ENCODE results near the gene RANBP10. TPM values are rescaled to one million over a fixed set of nuclear protein-coding genes. Genes with fewer than 3 reads are reported as not detected.
"Not testable (repeated sequence)": the region's sequence is repeated elsewhere in the genome, so short reads cannot be mapped to it uniquely, and the experiment has no call there.

The RANBP10 gene
- polyA plus RNA-seq, 1 donor = 18.0 TPM

DNA sequence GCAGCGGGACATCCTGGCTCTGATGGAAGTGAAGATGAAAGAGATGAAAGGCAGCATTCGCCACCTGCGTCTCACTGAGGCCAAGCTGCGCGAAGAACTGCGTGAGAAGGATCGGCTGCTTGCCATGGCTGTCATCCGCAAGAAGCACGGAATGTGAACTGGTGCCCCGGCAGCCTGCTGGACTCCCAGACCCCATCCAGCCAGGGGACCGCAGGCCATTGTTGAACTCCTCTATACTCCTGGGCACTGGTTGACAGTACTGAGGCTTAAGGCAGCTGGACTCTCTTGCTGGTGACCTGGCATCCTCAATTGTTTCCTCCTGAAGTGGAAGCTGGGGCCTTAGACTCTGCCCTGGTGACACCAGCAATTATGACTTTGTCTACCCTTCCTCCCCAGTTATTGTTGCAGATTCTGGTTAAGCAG lies 37.0 kb upstream of the RANBP10 start:
- H3K9me3 ChIP-seq (ENCODE audit: control insufficient read depth, low read depth, low read length) = no peaks in the 10 kb centered on the region
- peak overlapping the region; percentile 72 for H3K4me3 ChIP-seq (ENCODE audit: low read length)
- peak in 1 of 2 donors; percentile 36 for DNase-seq
- no peaks in the 10 kb centered on the region for H3K27me3 ChIP-seq (ENCODE audit: control insufficient read depth, insufficient read depth, low read length)
- WGBS (ENCODE audit: insufficient coverage, low lambda C conversion rate) = no CpG with 5 or more reads among the region's 11 CpGs
- H3K4me1 ChIP-seq (ENCODE audit: control insufficient read depth, insufficient read depth, low read length) = peaks cover 37% of the 10 kb centered on the region
- H3K27ac ChIP-seq (ENCODE audit: low read length) = peak overlapping the region; percentile 30
- peaks cover 7% of the 10 kb centered on the region for H3K36me3 ChIP-seq (ENCODE audit: control insufficient read depth, insufficient read depth, low read length)

DNA sequence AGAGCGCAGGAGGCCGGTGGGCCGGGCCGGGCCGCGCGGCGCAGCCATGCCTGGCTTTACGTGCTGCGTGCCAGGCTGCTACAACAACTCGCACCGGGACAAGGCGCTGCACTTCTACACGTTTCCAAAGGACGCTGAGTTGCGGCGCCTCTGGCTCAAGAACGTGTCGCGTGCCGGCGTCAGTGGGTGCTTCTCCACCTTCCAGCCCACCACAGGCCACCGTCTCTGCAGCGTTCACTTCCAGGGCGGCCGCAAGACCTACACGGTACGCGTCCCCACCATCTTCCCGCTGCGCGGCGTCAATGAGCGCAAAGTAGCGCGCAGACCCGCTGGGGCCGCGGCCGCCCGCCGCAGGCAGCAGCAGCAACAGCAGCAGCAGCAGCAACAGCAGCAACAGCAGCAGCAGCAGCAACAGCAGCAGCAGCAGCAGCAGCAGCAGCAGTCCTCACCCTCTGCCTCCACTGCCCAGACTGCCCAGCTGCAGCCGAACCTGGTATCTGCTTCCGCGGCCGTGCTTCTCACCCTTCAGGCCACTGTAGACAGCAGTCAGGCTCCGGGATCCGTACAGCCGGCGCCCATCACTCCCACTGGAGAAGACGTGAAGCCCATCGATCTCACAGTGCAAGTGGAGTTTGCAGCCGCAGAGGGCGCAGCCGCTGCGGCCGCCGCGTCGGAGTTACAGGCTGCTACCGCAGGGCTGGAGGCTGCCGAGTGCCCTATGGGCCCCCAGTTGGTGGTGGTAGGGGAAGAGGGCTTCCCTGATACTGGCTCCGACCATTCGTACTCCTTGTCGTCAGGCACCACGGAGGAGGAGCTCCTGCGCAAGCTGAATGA lies 36.4 kb upstream of the RANBP10 start:
- H3K4me1 ChIP-seq (ENCODE audit: control insufficient read depth, insufficient read depth, low read length) = peaks cover 31% of the 10 kb centered on the region

DNA sequence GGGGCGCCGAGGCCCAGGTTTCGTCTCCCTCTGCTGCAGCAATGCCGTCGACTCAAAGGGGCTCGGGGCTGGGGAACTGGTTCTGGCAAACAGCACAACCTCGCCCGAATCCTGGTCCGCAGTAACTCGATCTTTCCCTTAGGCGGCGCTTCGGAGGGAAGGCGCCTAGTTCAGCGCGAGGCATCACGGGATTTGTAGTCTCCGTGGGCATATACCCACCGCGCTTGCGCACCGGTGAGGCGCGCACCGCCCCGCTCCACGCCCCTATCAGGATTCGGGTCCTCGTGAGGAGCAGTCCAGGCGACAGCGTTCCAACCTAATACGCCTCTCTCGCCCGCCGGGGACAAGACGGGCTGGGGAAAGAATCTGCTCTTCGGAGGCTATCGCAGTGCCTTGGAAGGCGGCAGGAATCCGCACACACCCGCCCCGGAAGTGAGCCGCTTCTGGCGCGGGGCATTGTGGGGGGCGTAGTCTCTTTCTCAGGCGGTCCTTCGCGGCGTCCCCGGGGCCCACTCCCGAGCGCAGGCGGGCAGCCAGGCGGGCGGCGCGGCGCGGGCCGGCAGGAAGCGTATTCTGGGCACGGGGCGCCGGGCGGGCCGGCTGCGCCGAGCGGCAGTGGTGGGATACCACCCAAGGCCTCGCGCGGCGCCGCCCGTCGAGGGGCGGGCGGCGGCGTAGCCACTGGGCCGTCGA lies 35.6 kb upstream of the RANBP10 start, which contains the start of gene THAP11:
Gene THAP11, plus strand, starts transcription at position 505 of the 693 bp plus-strand sequence. CDS start 235 bp downstream, outside the sequence.
- H3K36me3 ChIP-seq (ENCODE audit: control insufficient read depth, insufficient read depth, low read length) = peaks cover 7% of the 10 kb centered on the region
- peak within 1 kb of the TSS; percentile 100 for H3K27ac ChIP-seq (ENCODE audit: low read length)
- DNase-seq = peak; percentile 94 to 95
- no CpG with 5 or more reads among the region's 83 CpGs for WGBS (ENCODE audit: insufficient coverage, low lambda C conversion rate)
- peak within 1 kb of the TSS; percentile 99 for H3K4me3 ChIP-seq (ENCODE audit: low read length)
- peaks cover 30% of the 10 kb centered on the region for H3K4me1 ChIP-seq (ENCODE audit: control insufficient read depth, insufficient read depth, low read length)
- no peaks in the 10 kb centered on the region for H3K27me3 ChIP-seq (ENCODE audit: control insufficient read depth, insufficient read depth, low read length)
- H3K9me3 ChIP-seq (ENCODE audit: control insufficient read depth, low read depth, low read length) = no peaks in the 10 kb centered on the region

More for the DNA sequence above, 36.4 kb upstream of the RANBP10 start:
- no peaks in the 10 kb centered on the region for H3K9me3 ChIP-seq (ENCODE audit: control insufficient read depth, low read depth, low read length)
- peak in 1 of 2 donors; percentile 72 for DNase-seq
- no peaks in the 10 kb centered on the region for H3K27me3 ChIP-seq (ENCODE audit: control insufficient read depth, insufficient read depth, low read length)
- WGBS (ENCODE audit: insufficient coverage, low lambda C conversion rate) = no CpG with 5 or more reads among the region's 67 CpGs
- H3K4me3 ChIP-seq (ENCODE audit: low read length) = peak overlapping the region; percentile 72
- peak overlapping the region; percentile 30 for H3K27ac ChIP-seq (ENCODE audit: low read length)
- H3K36me3 ChIP-seq (ENCODE audit: control insufficient read depth, insufficient read depth, low read length) = peaks cover 7% of the 10 kb centered on the region

DNA sequence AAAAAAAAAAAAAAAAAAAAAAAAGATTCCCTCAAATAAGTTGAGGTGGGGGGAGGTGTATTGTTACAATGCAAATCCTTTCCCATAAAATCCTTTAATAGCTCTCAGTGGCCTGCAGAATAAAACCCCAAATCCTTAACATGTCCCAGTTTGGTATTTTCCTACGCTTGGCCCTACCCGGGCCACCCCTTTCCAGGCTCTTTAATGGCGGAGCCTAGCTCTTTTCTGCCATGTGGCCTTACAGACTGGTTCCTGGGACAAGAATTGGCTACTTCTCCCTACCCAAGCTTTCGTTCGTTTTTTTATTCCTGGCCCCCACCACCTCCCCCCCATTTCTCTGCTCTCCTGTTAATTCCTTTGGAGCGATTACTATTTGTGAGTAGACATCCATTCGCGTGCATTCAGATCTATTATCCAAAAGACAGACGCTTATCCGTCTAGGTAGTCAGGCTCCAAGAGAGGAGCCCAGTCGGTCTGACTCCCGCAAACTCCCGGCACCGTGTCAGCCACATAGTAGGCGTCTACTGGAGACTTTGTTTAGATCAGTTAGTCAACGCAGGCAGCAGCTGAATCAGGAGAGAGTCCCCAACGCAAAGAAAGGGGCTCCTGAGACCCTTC lies 34.9 kb upstream of the RANBP10 start:
- Histone ChIP-seq H3K27ac (ENCODE audit: low read length) (peak overlapping the region; percentile 100), H3K9me3 (ENCODE audit: control insufficient read depth, low read depth, low read length) (no peaks in the 10 kb centered on the region), H3K4me1 (ENCODE audit: control insufficient read depth, insufficient read depth, low read length) (peaks cover 30% of the 10 kb centered on the region), H3K4me3 (ENCODE audit: low read length) (peak overlapping the region; percentile 99), H3K27me3 (ENCODE audit: control insufficient read depth, insufficient read depth, low read length) (no peaks in the 10 kb centered on the region), H3K36me3 (ENCODE audit: control insufficient read depth, insufficient read depth, low read length) (peaks cover 7% of the 10 kb centered on the region)
- no peak for DNase-seq
- 82% methylated on average over 2 of the region's 17 CpGs for WGBS (ENCODE audit: insufficient coverage, low lambda C conversion rate)

DNA sequence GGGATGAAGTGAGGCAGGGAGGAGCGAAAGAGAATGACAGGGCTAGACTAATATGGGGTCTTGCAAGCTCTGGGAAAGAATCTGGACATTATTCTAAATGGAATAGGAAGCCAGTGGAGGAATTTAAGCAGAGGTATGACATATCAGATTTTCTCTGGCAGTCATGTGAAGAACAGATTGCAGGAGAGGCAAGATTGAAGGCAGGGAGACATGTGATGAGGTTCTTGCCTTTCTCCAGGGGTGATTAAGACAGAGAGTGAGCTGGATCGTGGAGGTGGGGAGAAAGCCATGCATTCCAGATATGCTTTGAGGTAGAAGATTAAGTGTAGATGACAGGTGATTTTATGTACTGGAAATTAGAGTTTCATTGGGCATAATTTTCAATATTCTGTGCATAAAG lies 31.5 kb upstream of the RANBP10 start:
- no peaks in the 10 kb centered on the region for H3K36me3 ChIP-seq (ENCODE audit: control insufficient read depth, insufficient read depth, low read length)
- DNase-seq = no peak
- no CpG with 5 or more reads among the region's 2 CpGs for WGBS (ENCODE audit: insufficient coverage, low lambda C conversion rate)
- no peak overlapping the region for H3K27ac ChIP-seq (ENCODE audit: low read length)
- no peak overlapping the region for H3K4me3 ChIP-seq (ENCODE audit: low read length)
- H3K4me1 ChIP-seq (ENCODE audit: control insufficient read depth, insufficient read depth, low read length) = peaks cover 13% of the 10 kb centered on the region
- H3K9me3 ChIP-seq (ENCODE audit: control insufficient read depth, low read depth, low read length) = no peaks in the 10 kb centered on the region
- H3K27me3 ChIP-seq (ENCODE audit: control insufficient read depth, insufficient read depth, low read length) = no peaks in the 10 kb centered on the region

DNA sequence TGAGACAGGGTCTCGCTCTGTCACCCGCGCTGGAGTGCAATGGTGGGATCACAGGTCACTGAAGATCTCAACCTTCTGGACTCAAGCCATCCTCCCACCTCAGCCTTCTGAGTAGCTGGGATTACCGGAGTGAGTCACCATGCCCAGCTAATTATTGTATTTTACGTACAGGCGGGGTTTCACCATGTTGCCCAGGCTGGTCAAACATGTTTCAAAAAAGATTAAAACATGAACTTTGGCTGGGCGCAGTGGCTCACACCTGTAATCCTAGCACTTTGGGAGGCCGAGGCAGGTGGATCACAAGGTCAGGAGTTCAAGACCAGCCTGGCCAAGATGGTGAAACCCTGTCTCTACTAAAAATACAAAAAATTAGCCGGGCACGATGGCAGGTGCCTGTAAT lies 30.8 kb upstream of the RANBP10 start:
- not testable (repeated sequence) for H3K4me3 ChIP-seq (ENCODE audit: low read length); H3K27ac ChIP-seq (ENCODE audit: low read length); H3K27me3 ChIP-seq (ENCODE audit: control insufficient read depth, insufficient read depth, low read length); H3K9me3 ChIP-seq (ENCODE audit: control insufficient read depth, low read depth, low read length); H3K36me3 ChIP-seq (ENCODE audit: control insufficient read depth, insufficient read depth, low read length)
- peak in 1 of 2 donors; percentile 41 for DNase-seq
- H3K4me1 ChIP-seq (ENCODE audit: control insufficient read depth, insufficient read depth, low read length) = peaks cover 17% of the 10 kb centered on the region
- no CpG with 5 or more reads among the region's 10 CpGs for WGBS (ENCODE audit: insufficient coverage, low lambda C conversion rate)

DNA sequence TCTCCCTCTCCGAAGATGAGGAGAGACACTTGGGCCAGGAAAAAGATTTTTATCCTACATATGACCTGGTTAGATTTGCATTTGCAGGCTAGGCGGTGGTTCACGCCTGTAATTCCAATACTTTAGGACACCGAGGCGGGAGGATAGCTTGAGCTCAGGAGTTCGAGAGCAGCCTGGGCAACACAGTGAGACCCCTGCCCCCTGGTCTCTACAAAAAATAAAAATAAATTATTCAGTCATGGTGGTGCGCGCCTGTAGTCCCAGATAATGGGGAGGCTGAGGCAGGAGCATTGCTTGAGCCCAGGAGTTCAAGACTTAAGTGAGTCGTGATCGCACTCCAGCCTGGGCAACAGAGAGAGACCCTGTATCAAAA lies 27.9 kb upstream of the RANBP10 start:
- H3K27me3 ChIP-seq (ENCODE audit: control insufficient read depth, insufficient read depth, low read length) = no peaks in the 10 kb centered on the region
- WGBS (ENCODE audit: insufficient coverage, low lambda C conversion rate) = 100% methylated on average over 2 of the region's 10 CpGs
- H3K9me3 ChIP-seq (ENCODE audit: control insufficient read depth, low read depth, low read length) = no peaks in the 10 kb centered on the region
- peak overlapping the region; percentile 87 for H3K4me3 ChIP-seq (ENCODE audit: low read length)
- H3K36me3 ChIP-seq (ENCODE audit: control insufficient read depth, insufficient read depth, low read length) = peaks cover 32% of the 10 kb centered on the region
- H3K27ac ChIP-seq (ENCODE audit: low read length) = no peak overlapping the region
- no peak for DNase-seq
- H3K4me1 ChIP-seq (ENCODE audit: control insufficient read depth, insufficient read depth, low read length) = peaks cover 13% of the 10 kb centered on the region

DNA sequence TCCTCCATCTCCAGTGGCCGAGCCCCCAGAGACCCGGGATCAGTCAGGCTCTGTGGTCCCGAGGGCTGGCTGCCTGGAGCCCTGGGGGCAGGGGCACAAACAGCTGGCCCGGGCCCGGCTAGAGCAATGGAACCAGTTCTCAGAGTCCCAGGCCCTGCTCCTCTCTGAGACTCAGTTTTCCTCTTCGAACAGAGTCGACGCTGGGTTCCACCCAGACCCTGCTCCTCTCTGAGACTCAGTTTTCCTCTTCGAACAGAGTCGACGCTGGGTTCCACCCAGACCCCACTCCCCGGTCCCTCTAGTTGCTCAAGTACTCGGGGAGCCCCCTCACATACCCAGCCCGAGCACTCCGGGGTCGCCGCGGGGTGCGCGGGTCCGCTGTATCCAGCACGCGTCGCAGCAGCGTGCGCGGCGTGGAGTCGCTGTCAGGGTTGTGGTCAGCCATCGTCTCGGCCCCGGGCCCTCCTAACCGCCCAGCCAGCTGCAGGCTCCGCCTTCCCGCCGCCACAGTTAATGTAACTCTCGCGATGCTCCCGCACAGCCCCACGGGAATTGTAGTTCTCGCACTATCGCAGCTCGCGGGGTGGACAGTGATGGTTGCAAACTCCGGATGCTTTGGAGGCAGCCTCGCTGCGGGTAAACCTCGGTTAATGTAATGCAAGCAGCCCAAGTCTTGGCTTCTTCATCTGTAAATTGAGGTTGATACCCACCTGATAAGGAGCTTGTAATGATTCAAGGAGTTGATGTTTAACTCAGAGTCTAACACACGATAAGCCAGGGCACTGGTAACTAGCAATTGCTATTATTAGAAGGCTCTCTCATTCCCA lies 27.3 kb upstream of the RANBP10 start:
- WGBS (ENCODE audit: insufficient coverage, low lambda C conversion rate) = no CpG with 5 or more reads among the region's 49 CpGs
- DNase-seq = peak; percentile 87 to 90
- H3K27me3 ChIP-seq (ENCODE audit: control insufficient read depth, insufficient read depth, low read length) = no peaks in the 10 kb centered on the region
- no peaks in the 10 kb centered on the region for H3K9me3 ChIP-seq (ENCODE audit: control insufficient read depth, low read depth, low read length)
- no peak overlapping the region for H3K27ac ChIP-seq (ENCODE audit: low read length)
- H3K36me3 ChIP-seq (ENCODE audit: control insufficient read depth, insufficient read depth, low read length) = peaks cover 38% of the 10 kb centered on the region
- peak overlapping the region; percentile 87 for H3K4me3 ChIP-seq (ENCODE audit: low read length)
- H3K4me1 ChIP-seq (ENCODE audit: control insufficient read depth, insufficient read depth, low read length) = peaks cover 13% of the 10 kb centered on the region

DNA sequence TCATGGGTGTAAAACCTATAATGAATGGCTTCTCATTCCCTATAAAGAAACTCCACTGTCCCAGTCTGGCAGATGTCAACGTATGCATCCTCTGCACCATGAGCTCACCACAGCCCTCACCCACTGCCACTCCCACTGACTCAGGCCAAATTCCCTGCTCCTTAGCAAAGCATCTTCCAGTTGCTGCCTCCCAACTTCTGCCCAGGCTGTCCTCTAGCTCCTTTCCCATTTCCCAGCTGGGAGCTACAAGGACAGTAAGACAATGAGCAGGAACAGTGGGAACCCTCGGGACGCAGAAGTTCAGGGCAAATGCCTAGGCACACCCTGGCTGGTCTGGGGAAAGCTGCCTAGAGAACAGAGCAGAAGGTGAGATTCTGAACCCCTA lies 26.7 kb upstream of the RANBP10 start:
- Histone ChIP-seq H3K4me1 (ENCODE audit: control insufficient read depth, insufficient read depth, low read length) (peaks cover 13% of the 10 kb centered on the region), H3K36me3 (ENCODE audit: control insufficient read depth, insufficient read depth, low read length) (peaks cover 42% of the 10 kb centered on the region), H3K27me3 (ENCODE audit: control insufficient read depth, insufficient read depth, low read length) (no peaks in the 10 kb centered on the region), H3K4me3 (ENCODE audit: low read length) (peak overlapping the region; percentile 87), H3K9me3 (ENCODE audit: control insufficient read depth, low read depth, low read length) (no peaks in the 10 kb centered on the region), H3K27ac (ENCODE audit: low read length) (no peak overlapping the region)
- DNase-seq = no peak
- no CpG with 5 or more reads among the region's 3 CpGs for WGBS (ENCODE audit: insufficient coverage, low lambda C conversion rate)

DNA sequence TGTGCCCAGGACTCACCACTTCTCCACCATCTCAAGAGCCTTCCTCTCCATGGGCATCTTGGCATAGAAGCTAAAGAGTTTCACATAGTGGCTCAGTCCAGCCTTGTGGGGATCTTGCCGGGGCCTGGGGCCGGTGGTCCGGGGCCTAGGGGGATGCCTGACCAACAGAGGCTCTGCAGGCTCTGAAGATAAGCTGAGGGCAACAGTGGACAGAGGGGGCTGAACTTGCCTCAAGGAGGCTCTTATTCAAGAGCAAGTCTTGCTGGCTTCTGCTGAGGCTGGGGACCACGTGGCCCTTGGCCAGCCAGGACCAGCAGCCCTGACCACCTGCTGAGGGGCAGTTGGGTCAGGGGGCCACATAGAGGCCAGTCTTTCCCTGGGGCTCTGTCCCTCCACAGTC lies 22.3 kb upstream of the RANBP10 start:
- no peak for DNase-seq
- H3K36me3 ChIP-seq (ENCODE audit: control insufficient read depth, insufficient read depth, low read length) = peaks cover 51% of the 10 kb centered on the region
- no CpG with 5 or more reads among the region's 4 CpGs for WGBS (ENCODE audit: insufficient coverage, low lambda C conversion rate)

More for the DNA sequence above, 22.3 kb upstream of the RANBP10 start:
- H3K4me3 ChIP-seq (ENCODE audit: low read length) = no peak overlapping the region
- H3K9me3 ChIP-seq (ENCODE audit: control insufficient read depth, low read depth, low read length) = no peaks in the 10 kb centered on the region
- H3K27ac ChIP-seq (ENCODE audit: low read length) = no peak overlapping the region
- H3K27me3 ChIP-seq (ENCODE audit: control insufficient read depth, insufficient read depth, low read length) = no peaks in the 10 kb centered on the region
- peaks cover 8% of the 10 kb centered on the region for H3K4me1 ChIP-seq (ENCODE audit: control insufficient read depth, insufficient read depth, low read length)
